ENCODE results near the gene CCDC110. TPM values are rescaled to one million over a fixed set of nuclear protein-coding genes. Genes with fewer than 3 reads are reported as not detected.

Gene CCDC110
- total RNA-seq, 1 donor from 2014 or later, result 0.20 TPM

DNA sequence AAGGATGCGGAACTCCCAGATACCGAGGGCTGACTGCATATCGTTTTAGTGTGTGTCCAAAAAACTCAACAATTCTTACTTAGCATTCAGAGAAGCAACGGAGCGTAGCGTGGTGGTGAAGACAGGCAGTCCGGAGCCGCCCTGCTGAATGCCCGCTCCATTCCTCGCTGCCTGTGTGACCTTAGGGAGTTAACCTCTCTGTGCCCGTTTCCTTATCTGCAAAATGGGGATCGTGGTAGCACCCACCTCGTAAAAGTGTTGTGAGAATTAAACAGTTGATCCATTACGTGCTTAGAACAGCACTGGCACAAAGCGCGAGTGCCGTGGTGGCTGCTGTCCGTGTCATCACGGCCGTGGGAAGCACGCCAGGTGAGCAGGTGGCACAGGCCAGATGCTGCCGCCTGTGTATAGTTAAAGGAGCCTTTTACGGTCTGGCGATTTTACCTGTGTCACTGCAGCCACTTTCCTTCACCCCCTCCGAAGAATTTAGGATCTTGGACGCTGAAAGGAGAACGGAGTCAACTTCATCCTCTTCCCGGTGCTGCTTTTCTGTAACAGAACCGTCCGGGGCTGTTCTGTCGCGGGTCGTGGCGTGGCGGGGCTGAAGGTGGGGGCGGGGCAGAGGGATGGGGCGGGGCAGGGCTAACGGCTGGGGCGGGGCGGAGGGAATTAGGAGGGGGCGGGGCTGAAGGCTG lies 885 bp downstream of the CCDC110 start:
- peak; percentile 36 for ATAC-seq

DNA sequence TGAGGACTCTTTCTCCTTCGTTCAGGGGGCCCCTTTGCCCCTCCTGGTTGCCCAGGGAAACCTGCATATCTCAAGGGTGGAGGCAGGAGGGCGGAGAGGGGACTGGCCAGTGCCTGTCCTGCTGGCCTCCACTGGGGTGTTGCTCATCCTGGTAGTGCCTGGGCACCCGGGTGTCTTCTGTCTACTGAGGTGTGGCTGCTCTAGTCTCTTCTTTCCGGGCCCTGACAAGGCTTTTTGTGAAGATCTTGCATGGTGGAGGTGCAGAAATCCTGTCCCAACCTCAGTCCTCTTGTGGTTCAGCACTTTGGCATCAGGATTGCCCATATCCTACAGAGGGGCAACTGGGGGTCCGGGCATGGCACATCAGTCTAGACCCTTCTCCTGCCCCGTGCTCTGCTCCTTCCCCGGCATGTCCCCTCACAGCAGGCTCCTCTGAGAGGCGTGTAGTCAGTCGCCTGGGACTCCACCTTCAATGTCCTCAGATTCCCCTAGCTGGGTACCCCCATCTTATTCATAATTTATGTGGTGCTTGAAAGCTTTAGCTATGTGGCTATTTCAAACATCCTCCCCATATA lies 1.9 kb downstream of the CCDC110 start:
- ATAC-seq, result no peak

DNA sequence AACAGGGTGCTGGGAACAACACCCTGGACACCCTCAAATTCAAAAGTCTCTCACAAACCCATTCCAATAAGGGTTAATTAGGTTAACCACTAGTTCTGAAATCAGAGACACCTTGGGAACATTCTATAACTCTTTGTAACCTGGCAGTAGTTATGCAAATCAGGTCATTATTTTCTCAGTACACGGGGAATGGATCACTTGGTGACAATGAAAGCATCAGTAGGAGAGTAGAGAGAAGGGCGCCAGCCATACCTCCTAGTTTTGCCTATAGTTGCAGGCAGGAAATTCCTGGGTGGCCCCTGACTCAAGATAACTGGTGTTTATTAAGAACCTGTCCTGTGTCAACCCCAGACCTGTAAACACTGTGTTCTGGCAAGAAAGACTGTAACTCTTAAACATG lies 2.5 kb downstream of the CCDC110 start:
- no peak for ATAC-seq

DNA sequence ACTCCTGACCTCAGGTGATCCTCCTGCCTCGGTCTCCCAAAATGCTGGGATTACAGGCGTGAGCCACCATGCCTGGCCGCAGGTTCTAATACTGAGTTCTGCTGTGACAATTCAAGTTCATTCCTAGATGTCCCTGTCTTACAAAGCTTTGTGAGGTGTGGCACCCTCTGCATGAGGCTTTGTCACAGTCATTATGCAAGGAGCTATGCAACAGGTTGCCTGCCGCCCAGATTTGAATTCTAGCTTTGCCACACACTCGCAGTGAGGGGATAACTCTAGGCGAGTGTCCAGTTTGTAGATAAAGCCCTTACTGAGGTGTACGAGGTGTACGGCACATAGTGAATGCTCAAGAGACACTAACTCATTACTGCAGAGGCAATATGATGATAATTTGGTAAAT lies 3.5 kb downstream of the CCDC110 start:
- ATAC-seq, result no peak

DNA sequence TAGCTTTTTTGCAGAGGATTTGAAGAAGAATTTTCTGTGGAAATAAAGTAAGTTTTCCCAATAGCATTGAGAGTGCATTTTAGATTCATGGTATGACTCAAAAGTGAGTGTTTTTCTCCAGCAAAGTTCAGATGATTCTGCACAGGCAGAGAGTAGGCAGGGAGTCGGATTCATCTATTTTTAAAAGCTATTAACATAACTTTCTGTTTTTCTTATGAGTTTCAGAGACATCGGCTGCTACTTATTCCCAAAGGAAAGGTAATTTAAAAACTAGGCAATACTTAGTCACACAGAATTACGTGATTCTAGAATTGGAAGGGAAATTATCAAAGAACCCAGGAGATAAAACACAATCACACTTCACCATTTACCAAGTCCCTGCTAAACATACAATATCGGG lies 4.4 kb downstream of the CCDC110 start:
- no peak for ATAC-seq

DNA sequence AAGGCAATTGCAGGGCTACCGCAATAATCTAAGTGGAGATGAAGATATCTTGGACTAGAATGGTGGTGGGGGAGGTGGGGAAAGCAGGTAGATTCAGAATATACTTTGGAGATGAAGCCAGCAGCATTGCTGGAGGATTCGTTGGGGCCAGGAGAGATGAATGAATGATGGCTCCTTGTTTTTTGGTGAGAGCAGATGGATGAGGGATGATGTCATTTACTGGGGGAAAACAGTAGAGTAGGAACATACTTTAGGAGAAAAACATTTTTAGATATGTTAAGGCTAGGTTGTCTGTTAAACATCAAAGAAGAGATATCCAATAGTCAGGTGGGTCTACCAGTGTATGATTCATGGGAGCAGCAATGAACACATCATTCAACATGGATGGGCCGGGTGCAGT lies 5.8 kb downstream of the CCDC110 start:
- ATAC-seq, result no peak

DNA sequence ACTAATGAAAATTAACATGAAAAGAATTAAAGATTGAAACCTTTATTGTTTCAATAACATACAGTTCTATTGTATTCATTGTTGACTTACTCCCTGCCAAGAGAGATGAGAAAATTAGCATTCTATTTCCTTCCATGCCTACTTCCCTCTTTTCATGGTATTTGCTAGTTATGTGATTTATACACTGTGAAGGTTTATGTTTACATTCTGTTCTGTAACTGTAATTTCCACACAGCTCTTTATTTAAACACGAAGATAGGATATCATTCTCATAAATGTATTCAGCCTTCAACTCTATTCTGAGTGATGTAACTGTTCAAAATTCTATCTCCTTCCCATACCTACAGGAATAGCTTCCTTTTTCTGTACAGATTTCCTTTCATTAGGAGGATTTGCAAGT lies 6.6 kb downstream of the CCDC110 start:
- ATAC-seq, result no peak

DNA sequence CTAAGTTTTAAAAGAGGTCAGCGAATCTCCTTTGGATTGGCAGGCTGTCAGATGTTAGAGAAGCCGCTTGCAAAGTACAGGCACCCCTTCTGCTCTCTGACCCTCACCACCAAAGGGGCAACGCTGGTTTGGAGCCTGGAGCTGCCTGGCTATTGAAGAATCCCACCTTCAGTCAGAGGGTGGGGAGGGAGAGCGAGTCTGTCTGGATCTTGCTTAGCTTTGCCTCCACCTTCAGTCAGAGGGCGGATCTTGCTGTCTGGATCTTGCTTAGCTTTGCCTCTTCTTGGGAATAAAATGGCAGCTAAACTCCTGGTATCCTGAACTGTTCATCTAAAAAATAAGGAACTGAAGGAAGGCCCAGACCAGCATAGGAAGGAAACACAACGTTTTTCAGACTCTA lies 7.3 kb downstream of the CCDC110 start:
- no peak for ATAC-seq

DNA sequence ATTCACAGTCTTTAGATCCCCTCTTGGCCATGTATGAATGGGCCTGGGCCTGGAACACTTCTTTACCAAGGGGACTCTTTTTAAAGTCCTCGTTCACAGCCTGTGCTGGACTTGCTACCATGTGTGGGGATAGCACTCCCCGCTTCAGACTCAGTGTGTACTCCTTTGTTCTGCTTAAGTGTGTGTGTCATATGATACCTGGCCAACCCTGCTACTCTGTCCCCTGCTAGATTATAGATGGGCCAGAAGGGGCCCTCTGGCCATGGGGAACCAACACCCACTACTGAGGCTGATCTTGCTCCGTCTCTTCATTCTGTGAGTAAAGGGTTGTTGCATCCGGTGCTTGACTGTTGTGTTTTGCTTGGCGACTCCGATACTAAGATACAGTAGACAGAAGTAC lies 8.0 kb downstream of the CCDC110 start:
- no peak for ATAC-seq

DNA sequence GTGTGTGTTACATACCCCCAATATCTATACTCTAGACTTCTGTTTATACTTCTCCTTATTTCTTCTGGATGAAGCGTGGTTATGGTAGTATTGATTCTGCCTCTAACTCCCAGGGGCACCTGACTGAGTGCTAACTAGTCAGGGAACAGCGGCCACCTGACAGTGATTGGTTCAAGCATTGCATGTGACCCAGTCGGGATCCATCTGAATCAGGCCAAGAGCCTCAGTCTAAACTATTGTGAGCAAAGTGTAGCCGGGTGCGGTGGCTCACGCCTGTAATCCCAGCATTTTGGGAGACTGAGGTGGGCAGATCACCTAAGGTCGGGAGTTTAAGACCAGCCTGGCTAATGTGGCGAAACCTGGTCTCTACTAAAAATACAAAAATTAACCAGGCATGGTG lies 10.0 kb downstream of the CCDC110 start:
- no peak for ATAC-seq

DNA sequence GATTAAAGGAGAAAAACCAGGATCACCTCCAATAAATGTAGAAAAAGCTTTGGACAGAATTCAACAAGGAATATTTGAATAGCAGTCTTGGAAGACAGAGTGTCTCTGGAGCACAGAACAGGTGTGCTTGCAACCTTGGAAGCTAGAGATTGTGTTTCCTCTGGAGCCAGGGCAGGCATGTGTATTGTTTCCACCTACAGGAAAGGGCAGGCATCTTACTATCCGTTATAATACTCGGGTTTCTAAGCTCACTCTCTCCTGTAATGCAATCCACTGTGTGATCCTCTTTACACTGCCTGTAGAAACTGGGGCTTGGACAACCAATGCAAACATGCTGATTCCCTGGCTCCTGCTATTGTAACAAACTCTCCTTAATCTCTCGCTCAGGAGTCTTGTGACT lies 14.4 kb downstream of the CCDC110 start:
- ATAC-seq, result no peak

DNA sequence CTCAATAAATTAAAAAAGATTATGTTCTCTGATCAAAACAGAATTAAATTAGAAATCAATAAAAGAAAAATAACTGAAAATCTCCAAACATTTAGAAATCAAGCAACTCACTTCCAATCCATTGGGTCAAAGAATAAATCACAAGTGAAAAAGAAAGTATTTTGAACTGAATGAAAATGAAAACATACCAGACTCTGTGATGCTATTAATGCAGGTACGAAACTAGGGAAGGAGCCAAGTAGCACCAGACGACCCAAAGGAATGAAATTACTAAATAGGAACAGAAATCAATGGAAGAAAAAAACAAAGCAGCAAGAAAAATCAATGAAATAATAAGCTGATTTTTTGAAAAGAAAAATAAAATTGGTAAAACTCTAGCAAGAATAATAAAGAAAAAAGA lies 15.4 kb downstream of the CCDC110 start:
- no peak for ATAC-seq

DNA sequence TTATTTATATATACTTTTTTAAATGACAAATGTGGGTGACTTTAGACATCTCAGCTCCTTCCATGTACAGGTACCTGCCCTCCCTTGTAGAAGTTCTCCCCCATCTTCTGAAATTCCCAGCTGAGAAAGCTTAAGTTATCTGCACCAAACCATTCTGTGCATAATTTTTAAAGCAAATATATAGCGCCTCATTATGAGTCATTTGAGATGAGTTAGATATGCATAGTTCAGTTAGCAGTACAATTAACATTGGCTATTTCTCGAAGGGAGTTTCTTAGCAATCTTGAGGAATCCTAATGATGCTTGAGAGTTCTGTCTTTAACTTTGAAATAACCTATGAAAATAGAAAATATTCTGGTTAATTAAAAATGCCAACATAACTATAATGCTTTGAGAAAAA lies 26.3 kb downstream of the CCDC110 start:
- ATAC-seq, result no peak

DNA sequence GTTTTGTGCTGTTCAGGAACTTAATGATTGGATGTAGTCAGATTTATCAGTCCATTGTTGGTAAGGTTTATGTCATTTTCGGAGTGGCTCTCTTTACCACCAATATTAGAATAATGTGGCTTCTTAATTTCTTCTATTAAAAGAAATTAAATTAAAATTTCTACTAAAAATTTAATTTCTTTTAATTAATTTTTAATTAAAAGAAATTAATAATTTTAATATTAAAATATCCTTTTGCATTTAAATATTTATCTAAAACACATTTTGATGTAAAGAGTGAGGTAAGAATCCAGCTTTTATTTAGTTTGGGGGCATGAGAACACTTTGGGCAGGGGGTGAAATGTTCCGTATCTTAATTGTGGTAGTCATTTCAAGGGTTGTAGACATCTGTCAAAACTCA lies 30.1 kb downstream of the CCDC110 start:
- no peak for ATAC-seq

DNA sequence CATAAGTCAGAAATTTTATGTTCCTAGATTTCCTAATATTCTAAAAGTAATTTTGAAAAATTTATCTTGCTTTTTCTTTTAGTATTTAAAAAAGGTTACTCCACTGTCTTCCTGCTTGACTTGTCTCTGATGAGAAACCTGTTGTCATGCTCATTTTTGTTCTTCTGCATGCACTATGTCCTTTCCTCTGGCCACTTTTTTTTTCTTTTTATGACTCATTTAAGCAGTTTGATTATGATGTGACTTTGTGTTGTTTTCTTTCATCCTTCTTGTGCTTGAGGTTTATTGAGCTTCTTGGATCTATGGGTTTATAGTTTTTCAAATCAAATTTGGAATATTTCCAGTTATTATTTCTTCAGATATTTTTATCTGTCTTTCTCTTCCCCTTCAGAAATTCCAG lies 33.7 kb downstream of the CCDC110 start:
- ATAC-seq, result no peak

DNA sequence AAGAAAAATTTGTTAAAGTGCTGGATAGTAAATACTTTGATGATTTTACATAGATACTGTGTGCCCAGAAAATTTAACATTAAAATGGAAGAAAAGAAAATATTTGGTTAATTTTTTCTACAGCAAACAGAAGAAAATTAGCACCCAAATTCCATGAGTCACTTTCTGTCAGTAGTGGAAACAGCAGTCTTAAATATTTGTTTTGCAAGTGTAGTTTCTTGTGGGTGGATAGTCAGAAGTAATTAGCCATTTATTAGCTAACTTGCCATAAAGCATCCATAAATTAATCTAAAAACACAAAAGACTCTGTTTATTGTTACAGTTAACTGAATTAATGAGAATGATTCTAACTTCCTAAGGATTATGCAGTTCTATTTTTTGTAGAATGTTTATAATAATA lies 36.1 kb downstream of the CCDC110 start:
- ATAC-seq, result no peak

DNA sequence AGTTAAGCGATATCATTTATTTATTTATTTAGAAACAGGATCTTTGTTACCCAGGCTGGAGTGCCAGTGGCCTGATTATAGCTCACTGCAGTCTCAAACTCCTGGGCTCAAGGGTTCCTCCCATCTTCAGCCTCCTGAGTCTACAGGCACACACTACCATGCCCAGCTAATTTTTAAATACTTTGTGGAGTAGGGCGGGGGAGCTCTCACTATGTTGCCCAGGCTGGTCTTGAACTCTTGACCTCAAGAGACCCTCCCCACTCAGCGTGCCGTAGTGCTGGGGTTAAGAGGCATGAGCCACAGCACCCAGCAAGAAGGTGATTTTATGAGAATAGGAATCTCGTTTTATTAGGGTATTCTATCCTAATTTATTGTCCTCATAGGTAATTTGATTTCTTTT lies 41.9 kb downstream of the CCDC110 start:
- no peak for ATAC-seq

DNA sequence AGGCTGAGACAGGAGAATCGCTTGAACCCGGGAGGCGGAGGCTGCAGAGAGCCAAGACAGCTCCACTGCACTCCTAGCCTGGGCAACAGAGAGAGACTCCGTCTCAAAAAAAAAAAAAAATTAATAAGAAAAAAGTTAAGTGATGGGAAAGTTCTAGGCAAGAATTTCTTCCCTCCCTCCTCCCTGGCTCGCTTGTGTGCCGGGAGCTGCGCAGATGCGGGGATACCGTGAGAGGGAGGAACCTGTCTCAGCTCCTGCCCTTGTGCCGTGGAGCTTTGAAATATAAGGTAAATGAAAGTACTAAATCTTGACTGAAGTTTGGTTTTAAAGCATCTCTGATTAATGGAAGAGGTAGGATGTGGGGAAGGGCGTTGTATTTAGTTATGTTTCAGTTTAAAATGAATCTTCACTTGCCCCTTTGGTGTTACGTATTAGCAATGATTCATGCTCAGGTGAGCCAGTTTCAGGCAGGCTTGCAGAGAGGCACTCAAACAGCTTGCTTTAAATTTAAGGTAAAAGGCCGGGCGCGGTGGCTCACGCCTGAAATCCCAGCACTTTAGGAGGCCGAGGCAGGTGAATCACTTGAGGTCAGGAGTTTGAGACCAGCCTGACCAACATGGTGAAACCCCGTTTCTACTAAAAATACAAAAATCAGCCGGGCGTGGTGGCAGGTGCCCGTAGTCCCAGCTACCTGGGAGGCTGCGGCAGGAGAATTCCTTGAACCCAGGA lies 44.4 kb downstream of the CCDC110 start:
- no peak for ATAC-seq

DNA sequence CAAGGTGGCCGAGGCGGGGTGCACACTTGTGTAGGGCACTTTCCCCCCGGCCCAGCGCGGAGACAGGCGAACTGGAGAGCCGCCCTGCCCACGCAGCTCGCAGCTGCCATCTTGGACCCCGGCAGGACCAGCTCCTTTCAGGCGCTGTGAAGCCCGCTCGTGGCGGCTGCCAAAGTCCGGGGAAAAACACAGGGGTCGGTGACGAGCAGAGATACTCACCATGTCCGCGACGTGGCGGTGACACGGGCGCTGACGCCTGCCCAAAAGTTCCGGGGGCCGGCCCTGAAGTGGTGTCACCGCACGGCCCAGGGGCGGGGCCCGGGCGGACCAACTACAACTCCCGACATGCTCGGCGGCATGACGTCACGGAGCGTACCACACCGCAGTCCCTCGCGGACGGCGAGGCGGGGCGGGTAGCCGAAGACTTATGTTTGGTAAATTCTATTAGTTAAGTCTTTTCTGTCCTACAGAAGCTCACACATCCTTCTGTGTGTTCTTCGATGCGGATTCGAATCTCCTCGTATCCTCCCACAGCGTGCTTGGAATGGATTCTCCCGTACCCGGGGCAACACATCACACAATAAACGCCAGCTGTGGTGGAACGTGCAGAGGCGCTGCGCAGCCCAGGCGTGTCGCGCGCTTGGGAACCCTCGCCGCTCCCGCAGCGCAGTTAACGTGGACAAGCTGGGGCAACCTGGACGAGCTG lies 45.7 kb downstream of the CCDC110 start, which contains the start of gene UFSP2:
UFSP2 (minus strand) TSS at position 318 of the 706 bp plus-strand sequence; CDS start at position 222, 96 bp downstream.
- peak; percentile 97 for ATAC-seq

DNA sequence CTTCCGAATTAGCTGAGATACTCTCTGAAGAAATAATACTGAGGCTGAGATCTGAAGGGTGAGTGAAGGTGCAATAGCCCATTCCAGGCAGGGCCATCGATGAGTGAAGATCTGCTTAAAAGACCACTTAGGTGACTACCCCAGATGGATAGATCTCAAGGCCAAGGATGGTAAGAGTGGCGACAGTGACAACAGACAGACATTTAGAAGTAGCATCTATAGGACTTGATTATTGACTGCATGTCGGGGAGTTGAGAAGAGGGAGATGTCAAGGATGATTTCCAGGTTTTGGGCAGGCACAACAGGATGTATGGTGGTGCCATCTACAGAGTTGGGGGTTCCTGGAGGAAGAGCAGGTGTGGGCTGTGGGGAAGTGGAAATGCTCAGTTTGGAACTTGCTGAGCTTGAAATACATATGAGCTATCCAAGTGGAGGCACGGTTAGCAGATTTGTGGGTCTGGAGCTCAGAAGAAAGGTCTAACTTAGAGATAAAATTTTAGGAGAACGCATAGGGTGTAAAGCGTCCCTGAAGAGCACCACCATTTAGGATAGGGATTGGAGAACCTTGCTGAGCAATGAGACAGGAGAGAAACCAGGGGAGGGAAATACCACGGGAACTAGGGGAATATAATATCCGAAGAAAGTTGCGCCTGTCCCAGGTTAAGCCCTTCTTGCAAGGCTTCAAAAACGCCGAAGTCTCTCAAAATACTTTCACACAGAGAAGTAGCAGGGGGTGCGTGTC lies 46.5 kb downstream of the CCDC110 start:
- peak; percentile 9 for ATAC-seq

DNA sequence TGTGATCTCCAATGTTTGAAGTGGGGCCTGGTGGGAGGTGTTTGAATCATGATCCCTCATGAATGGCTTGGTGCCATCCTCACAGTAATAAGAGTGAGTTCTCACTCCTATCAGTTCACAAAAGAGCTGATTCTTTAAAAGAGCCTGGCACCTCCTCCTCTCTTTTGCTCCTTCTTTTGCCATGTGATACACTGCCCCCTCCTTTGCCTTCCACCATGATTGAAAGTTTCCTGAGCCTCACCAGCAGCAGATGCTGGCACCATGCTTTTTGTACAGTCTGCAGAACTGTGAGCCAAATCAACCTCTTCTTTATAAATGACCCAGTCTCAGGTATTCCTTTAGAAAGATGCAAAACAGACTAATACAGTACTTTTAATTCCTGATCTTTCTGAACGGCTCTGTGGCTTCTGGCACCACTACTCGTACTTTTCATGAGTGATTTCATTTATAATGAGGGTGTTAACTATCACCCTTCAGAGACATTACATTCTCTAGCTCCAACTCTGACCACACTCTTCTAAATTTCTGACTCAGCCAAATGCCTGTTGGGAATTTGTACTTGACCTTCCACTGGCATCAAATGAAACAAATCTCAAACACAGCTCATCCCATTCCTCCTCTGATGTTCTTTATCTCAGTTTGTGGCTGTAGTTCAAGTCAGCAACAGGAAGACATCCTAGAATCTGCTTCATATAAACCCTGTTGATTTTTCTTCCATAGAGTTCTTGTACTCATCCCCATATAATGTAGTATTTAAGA lies 50.0 kb downstream of the CCDC110 start:
- no peak for ATAC-seq

DNA sequence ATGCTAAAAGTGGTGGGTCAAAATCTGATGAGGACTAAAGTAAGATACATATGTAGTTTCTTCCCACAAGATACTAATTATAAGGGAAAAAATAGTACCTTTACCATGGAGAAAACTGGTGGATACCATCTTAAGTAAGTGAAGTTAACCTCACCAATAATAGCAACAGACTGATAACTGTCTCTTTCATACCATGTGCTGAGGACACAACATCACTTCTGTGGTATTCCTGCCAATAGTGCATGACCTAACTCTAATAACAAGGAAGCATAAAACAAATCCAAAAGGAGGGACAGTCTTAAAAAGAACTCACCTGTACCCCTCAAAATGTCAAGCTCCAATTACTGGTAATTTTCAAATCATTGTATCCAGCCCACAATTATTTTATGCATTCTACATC lies 54.6 kb downstream of the CCDC110 start:
- ATAC-seq, result no peak
